Measurements from ENCODE around the gene LRRC8B. TPM values are rescaled to one million over a fixed set of nuclear protein-coding genes. Genes with fewer than 3 reads are reported as not detected.
A peak's percentile ranks its signal among the peaks of the same experiment; 100 is the strongest.
"Not testable (repeated sequence)": the region's sequence is repeated elsewhere in the genome, so short reads cannot be mapped to it uniquely, and the experiment has no call there.

The LRRC8B gene
- total RNA-seq, 1 donor from 2014 or later, result 48.2 TPM

- no peaks in the 10 kb centered on the region for H3K4me1 Mint-ChIP-seq (ENCODE audit: low read depth)
- intact Hi-C loops (cut with micrococcal nuclease), result no loop called here
- peaks cover 6% of the 10 kb centered on the region for H3K9me3 Mint-ChIP-seq
- no peak overlapping the region for H3K4me3 Mint-ChIP-seq (ENCODE audit: low read depth)
- H3K36me3 Mint-ChIP-seq (ENCODE audit: low read depth), result peaks cover 5% of the 10 kb centered on the region
- no peak for DNase-seq (ENCODE audit: low spot score)
- no peak overlapping the region for H3K27ac Mint-ChIP-seq
- peaks cover 43% of the 10 kb centered on the region for H3K27me3 Mint-ChIP-seq (ENCODE audit: low read depth)
Observed at GRCh38 chr1:89503690-89504089, 20.9 kb upstream of the LRRC8B start.

- intact Hi-C loops (cut with micrococcal nuclease); DNase-seq (ENCODE audit: low spot score); H3K4me3 Mint-ChIP-seq (ENCODE audit: low read depth); H3K27ac Mint-ChIP-seq; H3K4me1 Mint-ChIP-seq (ENCODE audit: low read depth); H3K36me3 Mint-ChIP-seq (ENCODE audit: low read depth): not testable (repeated sequence)
- peaks cover 16% of the 10 kb centered on the region for H3K9me3 Mint-ChIP-seq
- H3K27me3 Mint-ChIP-seq (ENCODE audit: low read depth), result peaks cover 16% of the 10 kb centered on the region
Observed at GRCh38 chr1:89510061-89510460, 14.6 kb upstream of the LRRC8B start.

DNA sequence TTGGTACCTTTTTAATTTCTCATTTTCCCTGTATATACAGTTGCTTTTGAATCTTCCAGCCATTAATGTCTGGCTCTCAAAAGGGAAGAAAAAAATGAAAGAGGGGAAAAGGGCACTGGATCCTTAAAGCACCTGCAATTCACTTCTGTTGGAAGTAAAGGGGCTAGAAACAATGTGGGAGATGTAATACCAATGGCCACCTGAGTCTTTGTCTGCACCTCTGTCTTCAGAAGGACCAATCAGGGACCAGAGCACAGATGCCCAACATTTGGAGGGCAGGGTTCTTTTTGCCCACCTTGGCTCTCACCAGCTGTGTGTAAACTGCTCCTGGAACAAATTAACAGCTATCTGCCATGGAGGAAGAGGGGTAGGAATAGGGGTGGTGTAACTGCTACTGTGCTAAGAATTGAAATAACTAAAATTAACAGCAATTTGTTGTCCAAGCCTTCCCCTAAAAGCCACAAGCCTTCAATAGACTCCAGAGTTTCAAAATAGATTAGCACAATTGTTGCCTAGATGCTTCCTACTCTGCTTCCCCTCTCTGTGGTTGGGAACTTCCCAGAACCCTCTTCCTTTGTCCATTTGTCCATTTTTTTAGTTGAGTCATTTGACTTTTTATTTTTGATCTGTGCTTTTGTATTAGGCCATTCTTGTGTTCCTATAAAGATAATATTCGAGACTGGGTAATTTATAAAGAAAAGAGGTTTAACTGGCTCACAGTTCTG is 11.5 kb upstream of the LRRC8B start:
- Mint-ChIP-seq H3K4me3 (ENCODE audit: low read depth) (no peak overlapping the region), H3K9me3 (peaks cover 14% of the 10 kb centered on the region), H3K27me3 (ENCODE audit: low read depth) (no peaks in the 10 kb centered on the region), H3K4me1 (ENCODE audit: low read depth) (peaks cover 13% of the 10 kb centered on the region), H3K27ac (no peak overlapping the region), H3K36me3 (ENCODE audit: low read depth) (peaks cover 3% of the 10 kb centered on the region)
- no peak for DNase-seq (ENCODE audit: low spot score)
- intact Hi-C loops (cut with micrococcal nuclease), result no loop called here

DNA sequence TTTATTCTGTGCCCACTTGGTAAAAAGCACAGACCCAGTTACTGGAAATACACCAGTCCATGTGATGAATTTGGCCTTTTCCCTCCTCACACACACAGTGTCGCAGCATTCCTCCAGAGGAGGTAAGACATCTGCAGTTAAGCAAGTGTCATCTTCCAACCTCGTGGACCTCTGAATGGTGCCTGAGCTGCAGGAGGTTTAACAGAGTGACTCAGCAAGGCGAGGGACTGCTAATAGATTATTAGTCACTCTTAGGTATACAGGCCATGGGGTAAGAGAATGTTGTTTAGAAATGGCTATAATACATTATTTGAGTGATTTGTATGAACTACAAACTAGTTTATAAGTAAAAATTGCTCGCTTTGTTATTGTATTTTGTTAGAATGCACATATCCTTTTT is 8.6 kb upstream of the LRRC8B start:
- DNase-seq (ENCODE audit: low spot score), result no peak
- Mint-ChIP-seq H3K27ac (no peak overlapping the region), H3K4me1 (ENCODE audit: low read depth) (peaks cover 18% of the 10 kb centered on the region), H3K36me3 (ENCODE audit: low read depth) (no peaks in the 10 kb centered on the region), H3K27me3 (ENCODE audit: low read depth) (no peaks in the 10 kb centered on the region), H3K9me3 (peaks cover 6% of the 10 kb centered on the region), H3K4me3 (ENCODE audit: low read depth) (no peak overlapping the region)
- intact Hi-C loops (cut with micrococcal nuclease), result loop anchor here (2.0 kb wide), 1 partner anchor 27 kb away; no protein-coding TSS in a partner anchor

- Mint-ChIP-seq H3K4me3 (ENCODE audit: low read depth) (no peak overlapping the region), H3K27ac (no peak overlapping the region), H3K36me3 (ENCODE audit: low read depth) (peaks cover 8% of the 10 kb centered on the region), H3K27me3 (ENCODE audit: low read depth) (no peaks in the 10 kb centered on the region), H3K4me1 (ENCODE audit: low read depth) (peaks cover 27% of the 10 kb centered on the region), H3K9me3 (peaks cover 9% of the 10 kb centered on the region)
- intact Hi-C loops (cut with micrococcal nuclease), result no loop called here
- DNase-seq (ENCODE audit: low spot score), result no peak
Observed at GRCh38 chr1:89518221-89518631, 6.4 kb upstream of the LRRC8B start.

- Mint-ChIP-seq H3K27ac (no peak overlapping the region), H3K27me3 (ENCODE audit: low read depth) (no peaks in the 10 kb centered on the region), H3K36me3 (ENCODE audit: low read depth) (peaks cover 10% of the 10 kb centered on the region), H3K9me3 (peaks cover 10% of the 10 kb centered on the region), H3K4me3 (ENCODE audit: low read depth) (no peak overlapping the region), H3K4me1 (ENCODE audit: low read depth) (peaks cover 34% of the 10 kb centered on the region)
- intact Hi-C loops (cut with micrococcal nuclease), result loop anchor here (1.0 to 5.0 kb wide), 6 partner anchors 37 to 628 kb away; partner anchors contain the start of genes GBP4 and GTF2B
- no peak for DNase-seq (ENCODE audit: low spot score)
Observed at GRCh38 chr1:89519779-89520358, 4.8 kb upstream of the LRRC8B start.

DNA sequence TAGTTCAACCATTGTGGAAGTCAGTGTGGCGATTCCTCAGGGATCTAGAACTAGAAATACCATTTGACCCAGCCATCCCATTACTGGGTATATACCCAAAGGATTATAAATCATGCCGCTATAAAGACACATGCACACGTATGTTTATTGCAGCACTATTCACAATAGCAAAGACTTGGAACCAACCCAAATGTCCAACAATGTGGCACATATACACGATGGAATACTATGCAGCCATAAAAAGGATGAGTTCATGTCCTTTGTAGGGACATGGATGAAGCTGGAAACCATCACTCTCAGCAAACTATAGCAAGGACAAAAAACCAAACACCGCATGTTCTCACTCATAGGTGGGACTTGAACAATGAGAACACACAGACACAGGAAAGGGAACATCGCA is 2.7 kb upstream of the LRRC8B start:
- H3K4me1 Mint-ChIP-seq (ENCODE audit: low read depth), result peaks cover 37% of the 10 kb centered on the region
- DNase-seq (ENCODE audit: low spot score); H3K36me3 Mint-ChIP-seq (ENCODE audit: low read depth); H3K27me3 Mint-ChIP-seq (ENCODE audit: low read depth); H3K9me3 Mint-ChIP-seq; H3K27ac Mint-ChIP-seq; H3K4me3 Mint-ChIP-seq (ENCODE audit: low read depth): not testable (repeated sequence)
- intact Hi-C loops (cut with micrococcal nuclease), result loop anchor here (5.0 kb wide), 5 partner anchors 35 to 630 kb away; partner anchors contain the start of genes GBP4 and GTF2B

- Mint-ChIP-seq H3K4me1 (ENCODE audit: low read depth) (peaks cover 33% of the 10 kb centered on the region), H3K27ac (no peak overlapping the region), H3K27me3 (ENCODE audit: low read depth) (no peaks in the 10 kb centered on the region), H3K9me3 (peaks cover 10% of the 10 kb centered on the region), H3K36me3 (ENCODE audit: low read depth) (peaks cover 10% of the 10 kb centered on the region), H3K4me3 (ENCODE audit: low read depth) (no peak overlapping the region)
- intact Hi-C loops (cut with micrococcal nuclease), result loop anchor here (1.0 to 5.0 kb wide), 11 partner anchors 17 to 631 kb away; partner anchors contain the start of genes GBP4 and GTF2B
- DNase-seq (ENCODE audit: low spot score), result peak; percentile 58
Observed at GRCh38 chr1:89523572-89524368, 859 bp upstream of the LRRC8B start.

GRCh38 chr1:89525169-89525855 is 683 bp downstream of the LRRC8B start:
- Mint-ChIP-seq H3K36me3 (ENCODE audit: low read depth) (peaks cover 14% of the 10 kb centered on the region), H3K4me3 (ENCODE audit: low read depth) (no peak overlapping the region), H3K9me3 (peaks cover 10% of the 10 kb centered on the region), H3K27ac (no peak overlapping the region), H3K4me1 (ENCODE audit: low read depth) (peaks cover 35% of the 10 kb centered on the region), H3K27me3 (ENCODE audit: low read depth) (no peaks in the 10 kb centered on the region)
- intact Hi-C loops (cut with micrococcal nuclease), result loop anchor here (2.0 kb wide), 1 partner anchor 237 kb away; no protein-coding TSS in a partner anchor
- DNase-seq (ENCODE audit: low spot score), result peak; percentile 32

DNA sequence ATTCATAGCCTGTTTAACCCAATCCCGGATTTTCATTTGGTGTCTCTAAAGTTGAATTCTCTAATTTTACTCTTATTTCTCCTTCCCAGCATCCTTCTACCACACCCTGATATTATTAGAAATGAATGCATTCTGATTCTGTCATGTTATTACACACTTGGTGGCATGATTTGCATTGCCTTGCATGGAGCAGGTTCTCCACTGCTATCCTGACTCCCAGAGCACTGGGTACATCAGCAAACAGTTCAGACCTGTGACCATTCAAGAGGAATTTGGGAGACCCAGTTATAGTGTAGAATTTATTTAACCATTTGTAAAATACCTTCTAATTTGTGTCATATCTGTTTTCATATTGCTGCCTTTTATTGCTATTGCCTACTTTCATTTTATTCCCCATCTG is 2.6 kb downstream of the LRRC8B start:
- peaks cover 51% of the 10 kb centered on the region for H3K4me1 Mint-ChIP-seq (ENCODE audit: low read depth)

GRCh38 chr1:89527750-89528381 is 3.2 kb downstream of the LRRC8B start:
- intact Hi-C loops (cut with micrococcal nuclease), result loop anchor here (1.0 kb wide), 1 partner anchor 8 kb away; no protein-coding TSS in a partner anchor
- Mint-ChIP-seq H3K4me3 (ENCODE audit: low read depth) (no peak overlapping the region), H3K36me3 (ENCODE audit: low read depth) (peaks cover 35% of the 10 kb centered on the region), H3K27me3 (ENCODE audit: low read depth) (no peaks in the 10 kb centered on the region), H3K4me1 (ENCODE audit: low read depth) (peaks cover 53% of the 10 kb centered on the region), H3K27ac (no peak overlapping the region), H3K9me3 (peaks cover 9% of the 10 kb centered on the region)
- no peak for DNase-seq (ENCODE audit: low spot score)

More for the DNA sequence above, 2.6 kb downstream of the LRRC8B start:
- Mint-ChIP-seq H3K27me3 (ENCODE audit: low read depth) (no peaks in the 10 kb centered on the region), H3K27ac (no peak overlapping the region), H3K9me3 (peaks cover 14% of the 10 kb centered on the region), H3K4me3 (ENCODE audit: low read depth) (no peak overlapping the region), H3K36me3 (ENCODE audit: low read depth) (peaks cover 34% of the 10 kb centered on the region)
- intact Hi-C loops (cut with micrococcal nuclease), result loop anchor here (1.0 kb wide), 1 partner anchor 9 kb away; no protein-coding TSS in a partner anchor
- no peak for DNase-seq (ENCODE audit: low spot score)

DNA sequence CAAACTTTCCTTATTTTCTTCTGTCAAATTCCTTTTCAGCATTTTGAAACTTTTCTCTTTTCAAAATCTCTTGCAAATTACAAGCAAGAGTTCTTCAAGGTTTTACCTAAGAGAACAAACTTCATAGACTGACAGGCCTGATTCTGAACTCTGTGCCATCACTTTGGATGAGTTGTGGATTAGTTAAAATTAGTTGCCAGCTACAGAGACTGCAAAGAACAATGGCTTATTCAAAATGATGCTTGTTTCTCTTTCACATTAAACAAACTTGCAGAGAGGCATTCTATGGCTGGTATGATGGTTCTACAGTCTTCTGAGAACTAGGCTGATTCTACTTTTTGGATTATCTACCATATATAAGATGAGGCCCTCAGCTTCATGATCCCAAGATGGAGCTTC is 3.8 kb downstream of the LRRC8B start:
- DNase-seq (ENCODE audit: low spot score), result no peak
- Mint-ChIP-seq H3K27me3 (ENCODE audit: low read depth) (no peaks in the 10 kb centered on the region), H3K4me3 (ENCODE audit: low read depth) (no peak overlapping the region), H3K4me1 (ENCODE audit: low read depth) (peaks cover 53% of the 10 kb centered on the region), H3K36me3 (ENCODE audit: low read depth) (peaks cover 35% of the 10 kb centered on the region), H3K27ac (no peak overlapping the region), H3K9me3 (peaks cover 5% of the 10 kb centered on the region)
- intact Hi-C loops (cut with micrococcal nuclease), result no loop called here

All from activated T-helper 2 cell treated with anti-CD3 and anti-CD28 coated beads, Interferon-gamma antibody, Interleukin-2, Interleukin-4, amounts not matched to agents 10 μg/mL and 5 μg/mL and 100 μg/mL, durations not matched to agents 14 hours and 24 hours and 36 hours (primary cell).